ENCODE data around the gene KIAA0753. TPM values are rescaled to one million over a fixed set of nuclear protein-coding genes. Genes with fewer than 3 reads are reported as not detected.

The KIAA0753 gene
- polyA plus RNA-seq, 1 donor (not counting 4 experiments of a cell fraction or from before 2014, with no cell fraction given), result 11.6 TPM

DNA sequence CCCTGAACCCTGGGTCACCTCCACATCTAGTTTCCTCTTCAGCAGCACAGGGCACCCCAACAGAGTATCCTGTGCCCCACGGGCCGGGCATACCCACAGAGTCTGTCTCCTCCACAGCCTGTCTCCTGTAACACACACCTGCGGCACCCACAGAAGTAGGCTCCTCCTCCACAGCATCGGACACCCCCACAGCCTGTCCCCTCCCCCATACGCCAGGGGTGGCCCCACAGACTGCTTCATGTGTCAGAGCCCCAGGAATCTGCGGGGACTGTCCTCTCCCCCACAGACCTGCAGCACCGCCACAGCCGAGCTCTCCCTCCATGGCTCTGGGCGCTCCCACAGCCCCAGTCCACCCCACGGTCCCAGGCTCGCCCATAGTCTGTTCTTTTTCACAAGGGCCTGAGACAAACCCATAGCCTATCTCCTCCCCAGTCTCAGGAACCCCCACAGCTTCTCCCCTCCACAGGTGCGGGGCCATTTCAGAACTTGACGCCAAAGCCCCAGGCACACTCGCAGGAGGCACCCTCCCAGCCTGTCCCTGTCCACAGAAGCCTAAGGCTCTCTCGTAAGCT is 1.4 kb downstream of the KIAA0753 start:
- Histone ChIP-seq H3K9me3 (ENCODE audit: control insufficient read depth, low read depth, low read length) (no peaks in the 10 kb centered on the region), H3K27me3 (ENCODE audit: control insufficient read depth, extremely low read depth, insufficient read depth, low read length) (no peaks in the 10 kb centered on the region), H3K4me2 (ENCODE audit: control insufficient read depth, extremely low read depth, insufficient read depth, low read depth, low read length) (peak overlapping the region; percentile 97), H3K4me1 (ENCODE audit: control insufficient read depth, extremely low read depth, insufficient read depth, low read length) (peaks cover 33% of the 10 kb centered on the region), H3K4me3 (ENCODE audit: control insufficient read depth in 2 of 3, extremely low read depth in 1 of 3, insufficient read depth in 2 of 3, low read depth in 1 of 3, low read length in 3 of 3) (peak overlapping the region; percentile 76 to 89 (median 85)), H4K20me1 (ENCODE audit: control insufficient read depth, extremely low read depth, insufficient read depth, low read length) (no peaks in the 10 kb centered on the region), H2AFZ (ENCODE audit: control insufficient read depth, low read length) (no peak overlapping the region), H3K79me2 (ENCODE audit: control insufficient read depth, insufficient read depth, low read length) (peaks cover 52% of the 10 kb centered on the region), H3K9ac (ENCODE audit: control insufficient read depth, extremely low read depth, insufficient read depth, low read length) (peak overlapping the region; percentile 82), H3K36me3 (ENCODE audit: control insufficient read depth in 2 of 2, extremely low read depth in 1 of 2, insufficient read depth in 2 of 2, low read length in 2 of 2) (peaks cover 2 to 15% of the 10 kb centered on the region in 2 experiments), H3K27ac (ENCODE audit: control insufficient read depth, insufficient read depth, low read length) (peak overlapping the region; percentile 76), H3K9me1 (ENCODE audit: control insufficient read depth, extremely low read depth, insufficient read depth, low read length) (peaks cover 3% of the 10 kb centered on the region)
- DNase-seq (ENCODE audit: low read depth, low spot score) (no peak), FAIRE-seq (no peak)
- TF ChIP-seq EZH2 (IDR thresholded peaks at IDR 0.05; ENCODE audit: low read length), result no peak
- TF ChIP-seq, protein P1, sequence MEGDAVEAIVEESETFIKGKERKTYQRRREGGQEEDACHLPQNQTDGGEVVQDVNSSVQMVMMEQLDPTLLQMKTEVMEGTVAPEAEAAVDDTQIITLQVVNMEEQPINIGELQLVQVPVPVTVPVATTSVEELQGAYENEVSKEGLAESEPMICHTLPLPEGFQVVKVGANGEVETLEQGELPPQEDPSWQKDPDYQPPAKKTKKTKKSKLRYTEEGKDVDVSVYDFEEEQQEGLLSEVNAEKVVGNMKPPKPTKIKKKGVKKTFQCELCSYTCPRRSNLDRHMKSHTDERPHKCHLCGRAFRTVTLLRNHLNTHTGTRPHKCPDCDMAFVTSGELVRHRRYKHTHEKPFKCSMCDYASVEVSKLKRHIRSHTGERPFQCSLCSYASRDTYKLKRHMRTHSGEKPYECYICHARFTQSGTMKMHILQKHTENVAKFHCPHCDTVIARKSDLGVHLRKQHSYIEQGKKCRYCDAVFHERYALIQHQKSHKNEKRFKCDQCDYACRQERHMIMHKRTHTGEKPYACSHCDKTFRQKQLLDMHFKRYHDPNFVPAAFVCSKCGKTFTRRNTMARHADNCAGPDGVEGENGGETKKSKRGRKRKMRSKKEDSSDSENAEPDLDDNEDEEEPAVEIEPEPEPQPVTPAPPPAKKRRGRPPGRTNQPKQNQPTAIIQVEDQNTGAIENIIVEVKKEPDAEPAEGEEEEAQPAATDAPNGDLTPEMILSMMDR (optimal IDR thresholded peaks at IDR 0.05 in 1 of 3, IDR thresholded peaks at IDR 0.05 in 1 of 3, conservative IDR thresholded peaks at IDR 0.05 in 1 of 3; ENCODE audit: extremely low read depth in 1 of 3, insufficient read depth in 2 of 3, low read length in 3 of 3), result no peak
- dilution Hi-C loops (cut with MboI; ENCODE audit: extremely low pct_ligation_motif_present, low sequenced_read_pairs), result no loop called here

DNA sequence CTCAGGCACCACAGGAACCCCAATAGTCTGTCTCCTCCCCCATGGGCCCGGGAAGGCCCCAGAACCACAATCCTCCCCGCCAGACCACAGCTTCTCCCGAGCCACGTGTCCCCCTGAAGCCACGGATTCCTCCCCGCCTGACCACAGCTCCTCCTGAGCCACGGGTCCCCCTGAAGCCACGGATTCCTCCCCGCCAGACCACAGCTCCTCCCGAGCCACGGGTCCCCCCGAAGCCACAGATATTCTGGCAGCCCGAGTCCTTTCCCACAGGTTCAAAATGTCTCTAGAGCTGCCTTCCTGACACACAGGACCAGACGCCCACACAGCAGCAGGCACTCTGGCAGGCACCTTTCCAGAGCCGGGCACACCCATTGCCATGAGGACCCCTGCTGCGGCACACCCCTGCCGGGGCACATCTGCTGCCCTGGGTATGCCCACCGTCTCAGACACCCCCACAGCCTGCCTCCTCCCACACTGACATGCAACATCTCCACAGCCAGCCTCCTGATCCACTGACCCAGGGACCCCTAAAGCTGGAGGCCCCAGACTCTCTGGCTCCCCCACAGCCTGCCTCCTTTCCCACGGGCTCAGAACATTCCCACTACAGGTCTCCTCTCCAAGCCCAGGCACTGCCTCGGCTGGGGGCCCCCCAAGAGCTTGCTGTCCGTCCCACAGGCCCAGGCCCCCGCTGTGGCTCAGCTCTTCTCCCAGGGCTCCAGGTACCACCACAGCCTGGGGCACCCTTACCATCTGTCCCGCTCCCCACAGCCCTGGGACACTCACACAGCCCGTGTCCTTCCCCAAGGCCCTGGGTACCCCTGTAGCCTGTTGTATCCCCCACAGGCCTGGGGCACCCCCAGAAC is 2.2 kb downstream of the KIAA0753 start:
- H4K20me1 ChIP-seq (ENCODE audit: control insufficient read depth, extremely low read depth, insufficient read depth, low read length), result no peaks in the 10 kb centered on the region
- no peak overlapping the region for H3K27ac ChIP-seq (ENCODE audit: control insufficient read depth, insufficient read depth, low read length)
- no peak for DNase-seq (ENCODE audit: low read depth, low spot score)
- TF ChIP-seq EZH2 (IDR thresholded peaks at IDR 0.05; ENCODE audit: low read length), result no peak
- TF ChIP-seq, protein P1 (optimal IDR thresholded peaks at IDR 0.05 in 1 of 3, IDR thresholded peaks at IDR 0.05 in 1 of 3, conservative IDR thresholded peaks at IDR 0.05 in 1 of 3; ENCODE audit: extremely low read depth in 1 of 3, insufficient read depth in 2 of 3, low read length in 3 of 3), result no peak
- dilution Hi-C loops (cut with MboI; ENCODE audit: extremely low pct_ligation_motif_present, low sequenced_read_pairs), result no loop called here
- peaks cover 2 to 13% of the 10 kb centered on the region in 2 experiments for H3K36me3 ChIP-seq (ENCODE audit: control insufficient read depth in 2 of 2, extremely low read depth in 1 of 2, insufficient read depth in 2 of 2, low read length in 2 of 2)
- H3K9ac ChIP-seq (ENCODE audit: control insufficient read depth, extremely low read depth, insufficient read depth, low read length), result no peak overlapping the region
- no peaks in the 10 kb centered on the region for H3K27me3 ChIP-seq (ENCODE audit: control insufficient read depth, extremely low read depth, insufficient read depth, low read length)
- no peaks in the 10 kb centered on the region for H3K9me3 ChIP-seq (ENCODE audit: control insufficient read depth, low read depth, low read length)
- H2AFZ ChIP-seq (ENCODE audit: control insufficient read depth, low read length), result no peak overlapping the region
- H3K79me2 ChIP-seq (ENCODE audit: control insufficient read depth, insufficient read depth, low read length), result peaks cover 52% of the 10 kb centered on the region
- peaks cover 24% of the 10 kb centered on the region for H3K4me1 ChIP-seq (ENCODE audit: control insufficient read depth, extremely low read depth, insufficient read depth, low read length)
- H3K4me3 ChIP-seq (ENCODE audit: control insufficient read depth in 2 of 3, extremely low read depth in 1 of 3, insufficient read depth in 2 of 3, low read depth in 1 of 3, low read length in 3 of 3), result no peak overlapping the region
- FAIRE-seq, result no peak
- H3K4me2 ChIP-seq (ENCODE audit: control insufficient read depth, extremely low read depth, insufficient read depth, low read depth, low read length), result peak overlapping the region; percentile 97
- peaks cover 3% of the 10 kb centered on the region for H3K9me1 ChIP-seq (ENCODE audit: control insufficient read depth, extremely low read depth, insufficient read depth, low read length)
